GM12892 (cell line): Measurements from ENCODE around the gene ADAMTSL3.

Source experiments
- DNase-seq: peaks from one replicate; pipeline ENCODE4 v3.0.0; 2011; ENCODE audit not compliant: insufficient read length
- FAIRE-seq: peaks from 2 replicates; lab custom pipeline; 2011; peaks lifted over from hg19 to GRCh38; lab: Jason Lieb, UNC
- POLR2A ChIP-seq: IDR thresholded peaks from 2 replicates; pipeline ENCODE4 v1.6.1; 2011; ENCODE audit warnings: low read depth, low read length, control low read depth
- POLR2AphosphoS5 ChIP-seq: IDR thresholded peaks from 2 replicates; pipeline ENCODE4 v1.6.1; 2011; ENCODE audit warnings: low read depth, low read length, control low read depth
- TAF1 ChIP-seq: IDR thresholded peaks from 2 replicates; pipeline ENCODE4 v1.6.1; 2011; ENCODE audit warnings: low read depth, mild to moderate bottlenecking, control low read depth, low read length, borderline replicate concordance

ADAMTSL3 gene

DNA sequence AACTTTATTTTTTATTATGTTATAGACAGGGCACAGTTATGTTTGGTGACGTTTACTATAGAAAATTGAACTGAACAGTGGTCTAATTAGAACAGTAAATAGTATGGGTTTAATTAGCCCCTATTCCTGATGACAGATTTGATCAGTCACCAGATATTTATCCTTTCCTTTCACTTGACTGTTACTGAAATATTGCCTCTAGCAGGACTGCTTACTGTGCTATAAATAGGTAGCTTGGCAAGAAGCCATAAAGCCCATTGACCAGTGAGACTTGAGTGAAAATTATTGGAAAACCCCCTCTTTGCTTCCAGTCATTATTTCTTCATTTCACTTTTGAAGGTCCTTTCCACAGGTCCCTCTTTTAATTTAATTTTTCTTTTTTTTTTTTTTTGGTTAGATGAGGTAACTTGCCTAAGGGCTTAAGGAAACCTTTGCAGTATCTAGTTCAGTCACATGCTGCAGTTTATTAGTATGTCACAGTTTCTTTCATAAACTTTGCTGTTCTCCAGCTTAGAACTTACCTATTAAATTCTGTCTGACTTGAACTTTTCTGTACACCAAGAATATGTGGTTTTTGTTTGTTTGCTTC lies 115.6 kb downstream of the ADAMTSL3 start:
- DNase-seq (no peak), FAIRE-seq (no peak)
- TF ChIP-seq POLR2A (no peak), POLR2AphosphoS5 (no peak), TAF1 (no peak)

DNA sequence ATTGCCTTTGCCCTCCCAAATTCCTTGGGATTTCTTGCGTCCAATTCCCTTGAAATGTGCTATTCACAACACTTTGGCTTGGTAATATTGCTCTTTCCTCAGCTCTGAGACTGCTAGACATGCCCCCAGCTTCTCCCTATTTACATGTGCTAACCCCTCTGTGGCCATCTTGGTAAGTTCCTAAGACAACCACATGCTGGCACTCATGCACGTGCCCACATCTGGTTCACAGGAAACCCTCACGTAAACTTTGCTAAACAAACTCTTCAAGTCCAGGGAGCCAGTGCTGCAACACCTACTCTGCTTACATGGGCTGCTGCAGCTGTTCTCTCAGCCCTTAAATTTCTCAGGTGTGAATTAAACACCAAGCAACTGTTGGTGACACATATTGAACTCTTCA lies 121.8 kb downstream of the ADAMTSL3 start:
- no peak for FAIRE-seq
- no peak for DNase-seq
- no peak for TF ChIP-seq POLR2AphosphoS5
- no peak for TF ChIP-seq POLR2A
- no peak for TF ChIP-seq TAF1

DNA sequence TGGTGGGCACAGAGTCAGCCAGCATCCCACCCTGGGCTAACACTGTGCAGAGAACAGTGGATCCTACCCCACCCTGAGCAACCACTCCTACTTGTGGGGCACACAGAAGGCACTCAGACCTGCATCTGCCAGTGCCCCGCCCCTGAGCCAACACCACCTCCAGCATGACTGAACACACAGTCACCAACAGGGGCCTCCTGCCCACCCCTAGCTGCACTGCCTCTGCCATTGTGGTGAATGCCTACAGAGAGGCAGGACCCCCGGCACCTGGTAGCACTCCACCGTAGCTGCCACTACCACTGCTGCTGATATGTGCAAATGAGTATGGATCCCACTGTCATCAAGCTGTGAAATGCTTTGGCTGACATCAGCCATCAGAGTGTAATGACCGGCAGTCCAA lies 123.1 kb downstream of the ADAMTSL3 start:
- FAIRE-seq (no peak), DNase-seq (no peak)
- TF ChIP-seq TAF1 = no peak
- TF ChIP-seq POLR2AphosphoS5 = no peak
- no peak for TF ChIP-seq POLR2A

DNA sequence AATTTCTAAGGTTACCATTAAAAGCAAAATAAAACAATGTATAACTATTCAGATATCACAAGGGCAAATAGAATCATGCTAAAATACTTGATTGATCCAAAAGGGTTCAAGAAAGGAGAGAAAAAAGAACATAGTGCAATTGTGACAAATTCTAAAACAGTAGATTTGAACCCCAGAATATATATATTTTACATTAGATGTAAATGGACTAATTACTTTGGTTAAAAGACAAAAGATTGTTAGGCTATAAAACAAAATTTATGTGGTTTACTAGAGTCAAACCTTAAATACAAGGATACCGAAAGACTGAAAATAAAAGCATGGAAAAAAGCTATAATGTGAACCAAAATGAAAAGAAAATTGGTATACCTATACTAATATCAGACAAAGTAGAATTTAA lies 129.3 kb downstream of the ADAMTSL3 start:
- DNase-seq (no peak), FAIRE-seq (no peak)
- no peak for TF ChIP-seq POLR2A
- TF ChIP-seq TAF1 = no peak
- no peak for TF ChIP-seq POLR2AphosphoS5

DNA sequence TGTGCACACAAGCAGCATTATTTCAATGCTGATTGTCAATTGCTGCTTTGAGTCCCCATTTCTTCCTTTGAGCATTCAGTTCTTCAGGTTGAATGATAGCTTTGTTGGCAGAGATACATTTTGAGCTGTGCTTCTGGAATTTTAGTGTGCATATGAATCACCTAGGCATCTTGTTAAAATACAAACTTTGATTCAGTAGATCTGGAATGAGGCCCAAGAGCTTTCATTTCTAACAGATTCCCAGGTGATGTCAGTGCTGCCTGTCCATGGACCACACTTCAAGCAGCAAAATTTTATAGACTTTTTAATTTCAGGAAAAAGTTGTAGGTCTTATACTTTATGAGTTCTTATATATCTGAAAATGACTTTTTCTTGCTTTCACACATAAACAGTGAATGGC lies 131.1 kb downstream of the ADAMTSL3 start:
- FAIRE-seq (no peak), DNase-seq (no peak)
- TF ChIP-seq POLR2AphosphoS5 (no peak), TAF1 (no peak), POLR2A (no peak)

DNA sequence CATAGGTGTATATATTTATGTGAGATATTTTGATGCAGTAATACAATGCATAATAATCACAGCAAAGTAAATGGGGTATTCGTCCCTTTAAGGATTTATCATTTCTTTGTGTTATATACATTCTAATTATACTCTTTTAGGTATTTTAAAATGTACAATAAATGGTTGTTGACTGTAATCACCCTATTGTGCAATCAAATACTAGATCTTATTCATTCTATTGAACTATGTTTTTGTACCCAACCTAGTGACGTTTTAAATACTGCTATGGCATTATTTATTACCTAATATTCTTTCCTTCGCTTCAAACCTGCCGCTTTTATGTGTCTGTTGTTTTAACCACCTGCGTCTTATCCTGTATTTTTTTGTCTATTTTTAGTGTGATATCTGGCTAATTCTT lies 132.4 kb downstream of the ADAMTSL3 start:
- no peak for FAIRE-seq
- DNase-seq = no peak
- TF ChIP-seq POLR2AphosphoS5 = no peak
- no peak for TF ChIP-seq POLR2A
- no peak for TF ChIP-seq TAF1

DNA sequence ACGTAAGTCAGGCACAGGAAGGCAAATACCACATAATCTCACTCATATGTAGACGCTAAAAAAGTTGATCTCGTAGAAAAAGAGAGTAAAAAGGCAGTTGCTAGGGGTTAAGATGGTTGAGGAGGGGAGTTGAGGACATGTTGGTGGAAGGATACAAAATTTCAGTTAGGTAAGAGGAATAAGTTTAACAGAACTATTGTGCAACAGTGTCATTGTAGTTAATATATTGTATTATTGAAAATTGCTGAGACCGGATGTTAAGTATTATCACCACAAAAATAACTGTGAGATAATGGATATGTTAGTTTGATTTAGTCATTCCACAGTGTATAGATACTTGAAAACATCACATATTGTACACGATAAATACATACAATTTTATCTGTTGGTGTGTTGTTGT lies 139.1 kb downstream of the ADAMTSL3 start:
- FAIRE-seq (no peak), DNase-seq (no peak)
- TF ChIP-seq POLR2AphosphoS5 (no peak), POLR2A (no peak), TAF1 (no peak)

DNA sequence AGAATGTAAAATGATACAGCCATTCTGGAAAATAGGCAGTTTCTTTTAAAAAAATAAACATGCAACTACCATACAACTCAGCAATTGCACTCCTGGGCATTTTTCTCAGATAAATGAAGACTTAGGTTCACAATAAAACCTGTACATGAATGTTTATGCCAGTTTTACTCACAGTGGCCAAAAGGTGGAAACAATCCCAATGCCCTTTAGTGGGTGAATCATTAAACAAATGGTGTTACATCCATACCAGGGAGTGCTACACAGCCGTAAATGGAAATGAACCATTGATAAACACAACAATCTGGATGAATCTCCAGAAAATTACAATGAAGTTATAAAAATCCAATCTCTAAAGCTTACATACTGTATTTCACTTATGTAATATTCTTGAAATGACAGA lies 140.3 kb downstream of the ADAMTSL3 start:
- FAIRE-seq (no peak), DNase-seq (no peak)
- no peak for TF ChIP-seq POLR2A
- no peak for TF ChIP-seq POLR2AphosphoS5
- TF ChIP-seq TAF1 = no peak

DNA sequence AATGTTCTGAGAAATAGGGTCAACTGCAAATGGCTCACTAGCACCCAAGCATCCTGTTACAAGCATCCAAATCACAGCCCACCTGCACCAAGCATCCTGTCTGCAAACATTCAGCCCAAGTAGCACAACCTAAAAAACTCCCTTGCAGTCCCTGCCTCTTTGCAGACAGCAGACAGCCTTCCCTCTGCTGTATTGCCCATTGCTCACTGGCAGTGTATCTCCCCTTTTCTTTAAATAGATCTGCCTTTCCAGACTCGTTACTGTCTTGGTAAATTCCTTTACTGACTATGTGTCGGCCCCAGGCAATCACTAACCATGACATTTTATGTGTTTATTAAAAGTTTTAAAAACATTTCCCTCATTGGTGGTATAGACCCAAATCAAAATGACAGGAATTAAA lies 155.4 kb downstream of the ADAMTSL3 start:
- DNase-seq = no peak
- TF ChIP-seq POLR2A = no peak
- no peak for TF ChIP-seq TAF1
- TF ChIP-seq POLR2AphosphoS5 = no peak
- no peak for FAIRE-seq

DNA sequence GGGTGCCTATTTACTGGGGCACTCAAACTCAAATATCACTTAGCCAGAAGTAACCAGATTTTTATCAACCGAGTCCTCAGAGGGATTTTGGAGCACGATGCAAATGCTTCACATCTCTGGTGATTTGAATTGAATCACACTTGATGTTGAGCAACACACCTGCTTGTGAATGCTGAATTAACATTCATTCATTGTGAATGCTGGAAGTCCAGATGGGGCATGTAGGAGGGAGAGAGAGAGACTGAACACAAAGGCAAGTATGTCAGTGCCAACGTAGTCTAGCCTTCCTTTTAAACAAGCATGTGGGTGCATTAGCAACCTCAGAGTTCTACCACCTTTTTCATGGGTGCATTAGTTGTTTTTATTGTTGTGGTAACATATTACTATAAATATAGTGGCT lies 156.2 kb downstream of the ADAMTSL3 start:
- DNase-seq (no peak), FAIRE-seq (no peak)
- TF ChIP-seq TAF1 (no peak), POLR2A (no peak), POLR2AphosphoS5 (no peak)

DNA sequence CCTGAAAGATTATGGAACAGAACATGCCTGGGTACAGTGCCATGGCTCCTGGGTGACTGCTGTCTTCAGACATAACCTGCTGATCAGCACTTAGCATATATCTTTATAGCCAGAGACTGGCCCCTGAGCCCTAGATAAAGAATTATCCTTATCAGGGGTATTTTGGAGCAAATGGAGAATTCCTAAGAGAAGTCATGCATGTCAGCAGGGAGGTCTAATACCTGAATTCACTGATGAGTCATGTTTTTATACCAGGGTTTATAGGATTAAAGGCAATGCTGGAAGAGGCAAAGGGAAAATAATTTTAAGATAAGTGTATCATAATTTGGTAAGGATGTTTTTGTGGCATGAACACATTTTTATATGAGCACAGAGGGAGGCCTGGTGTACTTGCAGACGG lies 159.8 kb downstream of the ADAMTSL3 start:
- DNase-seq = no peak

DNA sequence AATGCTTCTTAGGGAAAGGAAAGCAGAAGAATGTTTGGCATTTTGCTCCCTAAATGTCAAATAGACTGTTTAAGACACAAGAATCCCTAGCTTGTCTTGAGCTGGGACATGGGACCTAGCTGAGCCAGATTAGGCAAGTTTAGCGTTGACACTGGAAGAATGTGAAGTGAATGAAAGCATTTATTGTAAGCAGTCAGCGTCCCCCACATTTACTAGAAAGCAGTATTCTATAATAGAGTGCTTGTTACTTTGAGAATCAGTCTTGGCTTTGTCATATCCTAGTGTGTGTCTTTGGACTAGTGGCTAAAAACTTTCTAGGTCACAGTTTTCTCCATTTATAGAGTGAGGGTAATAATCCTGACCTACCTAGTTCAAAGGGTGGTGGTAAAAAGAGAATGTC lies 161.6 kb downstream of the ADAMTSL3 start:
- no peak for DNase-seq
- no peak for FAIRE-seq
- TF ChIP-seq TAF1 (no peak), POLR2A (no peak), POLR2AphosphoS5 (no peak)

More for the DNA sequence above, 159.8 kb downstream of the ADAMTSL3 start:
- no peak for FAIRE-seq
- TF ChIP-seq POLR2A (no peak), TAF1 (no peak), POLR2AphosphoS5 (no peak)
